ENCODE results near the gene RPP14.

The RPP14 gene

DNA sequence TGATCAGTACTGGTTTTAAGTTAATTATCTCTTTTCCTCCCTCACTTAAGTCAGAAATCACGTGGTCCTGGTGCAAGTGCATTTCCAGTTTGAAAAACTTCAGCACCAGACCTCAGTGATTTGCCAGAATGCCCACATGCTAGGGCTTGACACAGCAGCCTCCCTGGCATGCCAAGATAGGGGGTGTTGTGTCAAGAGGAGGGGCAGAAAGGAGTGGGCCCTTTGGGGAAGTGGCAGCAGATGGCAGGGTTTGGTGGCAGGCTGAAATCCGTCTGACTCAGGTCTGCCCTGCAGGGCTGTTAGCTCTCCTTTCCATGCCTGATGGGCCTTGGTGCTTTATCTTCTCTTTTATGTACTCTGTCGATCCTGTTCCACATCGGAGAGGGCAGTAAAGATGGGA lies 50.0 kb downstream of the RPP14 start:
- no peak for DNase-seq (ENCODE audit: low read depth)
- TF ChIP-seq CTCF (IDR thresholded peaks at IDR 0.05; ENCODE audit: insufficient read depth, low read depth, low read length, missing control alignments): no peak
- no peak overlapping the region for H3K4me3 ChIP-seq (ENCODE audit: low read depth, low read length)

- no peak for TF ChIP-seq CTCF (IDR thresholded peaks at IDR 0.05; ENCODE audit: insufficient read depth, low read depth, low read length, missing control alignments)
- no peak overlapping the region for H3K4me3 ChIP-seq (ENCODE audit: low read depth, low read length)
- no peak for DNase-seq (ENCODE audit: low read depth)
Observed at GRCh38 chr3:58357402-58357801, 51.4 kb downstream of the RPP14 start.

GRCh38 chr3:58358092-58358491 lies 52.0 kb downstream of the RPP14 start:
- no peak for TF ChIP-seq CTCF (IDR thresholded peaks at IDR 0.05; ENCODE audit: insufficient read depth, low read depth, low read length, missing control alignments)
- no peak overlapping the region for H3K4me3 ChIP-seq (ENCODE audit: low read depth, low read length)
- no peak for DNase-seq (ENCODE audit: low read depth)

GRCh38 chr3:58358808-58359207 lies 52.8 kb downstream of the RPP14 start:
- no peak for TF ChIP-seq CTCF (IDR thresholded peaks at IDR 0.05; ENCODE audit: insufficient read depth, low read depth, low read length, missing control alignments)
- H3K4me3 ChIP-seq (ENCODE audit: low read depth, low read length): no peak overlapping the region
- no peak for DNase-seq (ENCODE audit: low read depth)

- no peak for TF ChIP-seq CTCF (IDR thresholded peaks at IDR 0.05; ENCODE audit: insufficient read depth, low read depth, low read length, missing control alignments)
- no peak overlapping the region for H3K4me3 ChIP-seq (ENCODE audit: low read depth, low read length)
- no peak for DNase-seq (ENCODE audit: low read depth)
Observed at GRCh38 chr3:58359621-58360020, 53.6 kb downstream of the RPP14 start.

- TF ChIP-seq CTCF (IDR thresholded peaks at IDR 0.05; ENCODE audit: insufficient read depth, low read depth, low read length, missing control alignments): no peak
- DNase-seq (ENCODE audit: low read depth): no peak
- no peak overlapping the region for H3K4me3 ChIP-seq (ENCODE audit: low read depth, low read length)
Observed at GRCh38 chr3:58361866-58362265, 55.8 kb downstream of the RPP14 start.

GRCh38 chr3:58366699-58367098 lies 60.7 kb downstream of the RPP14 start:
- DNase-seq (ENCODE audit: low read depth): no peak
- no peak overlapping the region for H3K4me3 ChIP-seq (ENCODE audit: low read depth, low read length)

More at GRCh38 chr3:58366699-58367098, 60.7 kb downstream of the RPP14 start:
- TF ChIP-seq CTCF (IDR thresholded peaks at IDR 0.05; ENCODE audit: insufficient read depth, low read depth, low read length, missing control alignments): no peak

Data from GM12865 (cell line).